ENCODE measurements around the gene EXOC4. TPM values are rescaled to one million over a fixed set of nuclear protein-coding genes. Genes with fewer than 3 reads are reported as not detected.
"Not testable (repeated sequence)": the region's sequence is repeated elsewhere in the genome, so short reads cannot be mapped to it uniquely, and the experiment has no call there.

The EXOC4 gene
- total RNA-seq, 2 experiments from 2014 or later: 58.0 to 59.9 TPM

GRCh38 chr7:133320891-133321290 lies 68.0 kb downstream of the EXOC4 start:
- TF ChIP-seq, protein P1, sequence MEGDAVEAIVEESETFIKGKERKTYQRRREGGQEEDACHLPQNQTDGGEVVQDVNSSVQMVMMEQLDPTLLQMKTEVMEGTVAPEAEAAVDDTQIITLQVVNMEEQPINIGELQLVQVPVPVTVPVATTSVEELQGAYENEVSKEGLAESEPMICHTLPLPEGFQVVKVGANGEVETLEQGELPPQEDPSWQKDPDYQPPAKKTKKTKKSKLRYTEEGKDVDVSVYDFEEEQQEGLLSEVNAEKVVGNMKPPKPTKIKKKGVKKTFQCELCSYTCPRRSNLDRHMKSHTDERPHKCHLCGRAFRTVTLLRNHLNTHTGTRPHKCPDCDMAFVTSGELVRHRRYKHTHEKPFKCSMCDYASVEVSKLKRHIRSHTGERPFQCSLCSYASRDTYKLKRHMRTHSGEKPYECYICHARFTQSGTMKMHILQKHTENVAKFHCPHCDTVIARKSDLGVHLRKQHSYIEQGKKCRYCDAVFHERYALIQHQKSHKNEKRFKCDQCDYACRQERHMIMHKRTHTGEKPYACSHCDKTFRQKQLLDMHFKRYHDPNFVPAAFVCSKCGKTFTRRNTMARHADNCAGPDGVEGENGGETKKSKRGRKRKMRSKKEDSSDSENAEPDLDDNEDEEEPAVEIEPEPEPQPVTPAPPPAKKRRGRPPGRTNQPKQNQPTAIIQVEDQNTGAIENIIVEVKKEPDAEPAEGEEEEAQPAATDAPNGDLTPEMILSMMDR (IDR thresholded peaks at IDR 0.05): no peak
- Histone ChIP-seq H3K4me1 (ENCODE audit: insufficient read depth, low read length) (no peaks in the 10 kb centered on the region), H3K27ac (ENCODE audit: low read depth in 1 of 2, low read length in 2 of 2) (no peak overlapping the region), H3K4me3 (ENCODE audit: low read length) (no peak overlapping the region), H3K27me3 (ENCODE audit: control insufficient read depth in 1 of 2, insufficient read depth in 2 of 2, low read length in 2 of 2) (no peaks in the 10 kb centered on the region), H3K9me3 (ENCODE audit: control insufficient read depth in 1 of 2, insufficient read depth in 1 of 2, low read length in 2 of 2) (no peaks in the 10 kb centered on the region), H3K36me3 (ENCODE audit: insufficient read depth, low read length) (peaks cover 22% of the 10 kb centered on the region)
- intact Hi-C loops (cut with DNase I, micrococcal nuclease): no loop called here
- peaks cover 4% of the 10 kb centered on the region for H3K9me3 Mint-ChIP-seq
- ATAC-seq (ENCODE audit: poor library complexity) (no peak), DNase-seq (no peak)
- no peak overlapping the region for H3K4me3 Mint-ChIP-seq
- POLR2A ChIA-PET: no interaction called here
- peaks cover 99% of the 10 kb centered on the region for H3K36me3 Mint-ChIP-seq (ENCODE audit: low read depth)
- H3K27ac Mint-ChIP-seq: no peak overlapping the region
- H3K4me1 Mint-ChIP-seq (ENCODE audit: low read depth): no peaks in the 10 kb centered on the region
- no peaks in the 10 kb centered on the region for H3K27me3 Mint-ChIP-seq
- CTCF ChIA-PET: no interaction called here

DNA sequence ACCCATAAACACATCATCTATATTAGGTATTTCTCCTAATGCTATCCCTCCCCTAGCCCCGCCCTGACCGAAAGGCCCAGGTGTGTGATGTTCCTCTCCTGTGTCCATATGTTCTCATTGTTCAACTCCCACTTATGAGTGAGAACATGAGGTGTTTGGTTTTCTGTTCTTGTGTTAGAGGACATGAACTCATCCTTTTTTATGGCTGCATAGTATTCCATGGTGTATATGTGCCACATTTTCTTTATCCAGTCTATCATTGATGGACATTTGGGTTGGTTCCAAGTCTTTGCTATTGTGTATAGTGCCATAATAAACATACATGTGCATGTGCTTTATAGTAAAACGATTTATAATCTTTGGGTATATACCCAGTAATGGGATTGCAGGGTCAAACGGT lies 68.5 kb downstream of the EXOC4 start:
- H3K9me3 Mint-ChIP-seq; DNase-seq; H3K4me1 ChIP-seq (ENCODE audit: insufficient read depth, low read length); H3K27ac Mint-ChIP-seq; H3K27ac ChIP-seq (ENCODE audit: low read depth in 1 of 2, low read length in 2 of 2); ATAC-seq (ENCODE audit: poor library complexity); intact Hi-C loops (cut with DNase I, micrococcal nuclease); POLR2A ChIA-PET; H3K4me3 ChIP-seq (ENCODE audit: low read length); H3K27me3 ChIP-seq (ENCODE audit: control insufficient read depth in 1 of 2, insufficient read depth in 2 of 2, low read length in 2 of 2); H3K4me3 Mint-ChIP-seq; H3K9me3 ChIP-seq (ENCODE audit: control insufficient read depth in 1 of 2, insufficient read depth in 1 of 2, low read length in 2 of 2); H3K4me1 Mint-ChIP-seq (ENCODE audit: low read depth); CTCF ChIA-PET; H3K27me3 Mint-ChIP-seq: not testable (repeated sequence)
- H3K36me3 ChIP-seq (ENCODE audit: insufficient read depth, low read length): peaks cover 23% of the 10 kb centered on the region
- H3K36me3 Mint-ChIP-seq (ENCODE audit: low read depth): peaks cover 99% of the 10 kb centered on the region

- H3K27me3 ChIP-seq (ENCODE audit: control insufficient read depth in 1 of 2, insufficient read depth in 2 of 2, low read length in 2 of 2); H3K4me3 ChIP-seq (ENCODE audit: low read length); ATAC-seq (ENCODE audit: poor library complexity); H3K9me3 ChIP-seq (ENCODE audit: control insufficient read depth in 1 of 2, insufficient read depth in 1 of 2, low read length in 2 of 2); H3K4me3 Mint-ChIP-seq; H3K27ac ChIP-seq (ENCODE audit: low read depth in 1 of 2, low read length in 2 of 2); POLR2A ChIA-PET; H3K27me3 Mint-ChIP-seq; intact Hi-C loops (cut with DNase I, micrococcal nuclease); H3K27ac Mint-ChIP-seq; CTCF ChIA-PET; H3K4me1 ChIP-seq (ENCODE audit: insufficient read depth, low read length); H3K9me3 Mint-ChIP-seq; DNase-seq: not testable (repeated sequence)
- H3K4me1 Mint-ChIP-seq (ENCODE audit: low read depth): peaks cover 20% of the 10 kb centered on the region
- peaks cover 12% of the 10 kb centered on the region for H3K36me3 ChIP-seq (ENCODE audit: insufficient read depth, low read length)
- H3K36me3 Mint-ChIP-seq (ENCODE audit: low read depth): peaks cover 85% of the 10 kb centered on the region
Measured at GRCh38 chr7:133326745-133327144, 73.9 kb downstream of the EXOC4 start.

- H3K27ac ChIP-seq (ENCODE audit: low read depth in 1 of 2, low read length in 2 of 2); H3K4me3 ChIP-seq (ENCODE audit: low read length); ATAC-seq (ENCODE audit: poor library complexity); POLR2A ChIA-PET; H3K27me3 Mint-ChIP-seq; H3K4me1 ChIP-seq (ENCODE audit: insufficient read depth, low read length); H3K9me3 Mint-ChIP-seq; H3K4me3 Mint-ChIP-seq; H3K27ac Mint-ChIP-seq; H3K27me3 ChIP-seq (ENCODE audit: control insufficient read depth in 1 of 2, insufficient read depth in 2 of 2, low read length in 2 of 2); DNase-seq; H3K9me3 ChIP-seq (ENCODE audit: control insufficient read depth in 1 of 2, insufficient read depth in 1 of 2, low read length in 2 of 2); intact Hi-C loops (cut with DNase I, micrococcal nuclease); CTCF ChIA-PET: not testable (repeated sequence)
- H3K4me1 Mint-ChIP-seq (ENCODE audit: low read depth): peaks cover 20% of the 10 kb centered on the region
- H3K36me3 ChIP-seq (ENCODE audit: insufficient read depth, low read length): peaks cover 11% of the 10 kb centered on the region
- peaks cover 83% of the 10 kb centered on the region for H3K36me3 Mint-ChIP-seq (ENCODE audit: low read depth)
Measured at GRCh38 chr7:133328021-133328420, 75.1 kb downstream of the EXOC4 start.
